K562 (cell line): Measurements from ENCODE around the gene TMEM203. TPM values are rescaled to one million over a fixed set of nuclear protein-coding genes. Genes with fewer than 3 reads are reported as not detected.

ENCODE experiments used
- ATAC-seq: fragments of 200-7000 bp; cut with Tn5 transposase; 3 replicates; pipeline ENCODE4 v1.9.1; 2020; ENCODE audit warnings: moderate library complexity
- BruUV-seq: library from RNA; stranded (reverse); fragments of 400-500 nt; replicated peaks from 2 replicates; lab custom pipeline; 2021; lab: Mats Ljungman, UMichigan
- CTCF ChIA-PET: fragments of 300-600 bp; formaldehyde crosslinking; extraction: SDS; loops from one replicate; lab custom pipeline; 2021; ENCODE audit warnings: low intra/inter-chr PET ratio; lab: Yijun Ruan, JAX
- POLR2A ChIA-PET: fragments of 300-600, 350-650 bp; sonication (Branson Sonifier 250); formaldehyde crosslinking; extraction: SDS; loops from one replicate; lab custom pipeline; 2021; ENCODE audit warnings: antibody characterized with exemption, inconsistent platforms; lab: Yijun Ruan, JAX
- DNase-seq, 4 experiments: peaks; one replicate each; pipeline versions ENCODE4 v3.0.0 to v3.0.0-alpha.2; 2011 to 2018; ENCODE audit warnings: low spot score in 3 of 4, mixed read lengths in 3 of 4; ENCODE audit errors: extremely low read depth in 1 of 4
- FAIRE-seq: peaks from 2 replicates; lab custom pipeline; 2011; peaks lifted over from hg19 to GRCh38; lab: Jason Lieb, UNC
- H2AFZ ChIP-seq: 2 replicates; pipeline ENCODE4 v1.6.0; 2011; ENCODE audit warnings: low read depth, low read length, control low read depth, inconsistent platforms
- H3K27ac ChIP-seq: fragments of 200-600 bp; 3 replicates; pipeline ENCODE4 v1.8.0; 2011; ENCODE audit warnings: low read depth, mild to moderate bottlenecking, control low read depth, inconsistent platforms, low read length, moderate library complexity, mixed read lengths; ENCODE audit errors: extremely low read depth
- H3K27me3 ChIP-seq, 2 experiments: fragments of 300-600 bp in 1 of 2; 2 replicates in 1 of 2; 3 replicates in 1 of 2; pipeline versions ENCODE4 v1.6.0 to v1.8.0; 2011; ENCODE audit warnings: inconsistent platforms in 2 of 2, low read length in 2 of 2, mild to moderate bottlenecking in 1 of 2, mixed read lengths in 1 of 2, moderate library complexity in 1 of 2; ENCODE audit not compliant: control insufficient read depth in 2 of 2, insufficient read depth in 2 of 2
- H3K36me3 ChIP-seq: fragments of 300-600 bp; 3 replicates; pipeline ENCODE4 v1.8.0; 2011; ENCODE audit warnings: mild to moderate bottlenecking, low read length, inconsistent platforms; ENCODE audit not compliant: control insufficient read depth, insufficient read depth
- H3K4me1 ChIP-seq, 2 experiments: fragments of 200-600 bp in 1 of 2; replicated peaks in 1 of 2; 2 replicates in 1 of 2; 3 replicates in 1 of 2; pipeline versions ENCODE4 v1.5.1 to v1.8.0; 2011; ENCODE audit warnings: inconsistent platforms in 2 of 2, low read length in 2 of 2, mild to moderate bottlenecking in 1 of 2, mixed read lengths in 1 of 2, moderate library complexity in 1 of 2; ENCODE audit not compliant: control insufficient read depth in 2 of 2, insufficient read depth in 2 of 2
- H3K4me2 ChIP-seq: 2 replicates; pipeline ENCODE4 v1.6.1; 2011; ENCODE audit warnings: low read length, control low read depth, inconsistent platforms, mixed read lengths; ENCODE audit not compliant: insufficient read depth
- H3K4me3 ChIP-seq: fragments of 200-600 bp; sonication (generic), shearing (Covaris generic); 2 replicates; pipeline ENCODE4 v1.5.1; 2016; ENCODE audit warnings: control low read depth, inconsistent platforms
- H3K79me2 ChIP-seq: fragments of 200-600 bp; 3 replicates; pipeline ENCODE4 v1.8.0; 2011; ENCODE audit warnings: low read length, inconsistent platforms; ENCODE audit not compliant: control insufficient read depth, insufficient read depth
- H3K9ac ChIP-seq, 2 experiments: 2 replicates each; pipeline versions ENCODE4 v1.6.0 to v1.6.1; 2011; ENCODE audit warnings: low read depth in 2 of 2, low read length in 2 of 2, control low read depth in 1 of 2, inconsistent platforms in 1 of 2, mild to moderate bottlenecking in 1 of 2, mixed read lengths in 1 of 2; ENCODE audit not compliant: insufficient read depth in 1 of 2
- H3K9me1 ChIP-seq: one replicate; pipeline ENCODE4 v1.6.0; 2011; ENCODE audit warnings: inconsistent platforms, mild to moderate bottlenecking, low read length, moderate library complexity; ENCODE audit not compliant: control insufficient read depth, insufficient read depth
- H3K9me3 ChIP-seq: replicated peaks from 2 replicates; pipeline ENCODE4 v1.5.1; 2011; ENCODE audit warnings: low read depth, low read length, inconsistent platforms; ENCODE audit not compliant: control insufficient read depth, insufficient read depth
- H4K20me1 ChIP-seq: replicated peaks from 2 replicates; pipeline ENCODE4 v1.6.1; 2011; ENCODE audit warnings: low read length, inconsistent platforms, mixed read lengths; ENCODE audit not compliant: control insufficient read depth, insufficient read depth
- ATF1 ChIP-seq, 2 experiments: fragments of 450-650 bp in 1 of 2; IDR thresholded peaks; 2 replicates each; pipeline ENCODE4 v1.6.1; 2016; ENCODE audit warnings: missing compliant biosample characterization in 1 of 2, missing genetic modification characterization in 1 of 2
- RBM34 ChIP-seq: fragments of 200-400 bp; formaldehyde crosslinking; IDR thresholded peaks from 2 replicates; pipeline ENCODE4 v1.6.1; 2018; ENCODE audit warnings: low read length, borderline replicate concordance; ENCODE audit not compliant: insufficient read depth
- RCOR1 ChIP-seq, 2 experiments: IDR thresholded peaks; 2 replicates each; pipeline ENCODE4 v1.6.1; 2012; ENCODE audit warnings: low read depth in 2 of 2, low read length in 2 of 2, borderline replicate concordance in 1 of 2, improper control_type of control experiment in 1 of 2
- SMAD4 ChIP-seq: fragments of 250-450 bp; sonication (Bioruptor Pico); conservative IDR thresholded peaks from 2 replicates; pipeline ENCODE4 v1.8.0; 2021; ENCODE audit warnings: inconsistent platforms, mild to moderate bottlenecking, moderate library complexity
- ZNF23 ChIP-seq: fragments of 250-450 bp; sonication (Bioruptor Pico); IDR thresholded peaks from 2 replicates; pipeline ENCODE4 v1.4.0; 2020; ENCODE audit warnings: mild to moderate bottlenecking
- ZNF263 ChIP-seq: sonication (generic); formaldehyde crosslinking; IDR thresholded peaks from 2 replicates; pipeline ENCODE4 v1.8.0; 2022; ENCODE audit warnings: mild to moderate bottlenecking, missing genetic modification reagents, borderline replicate concordance
- WGBS: fragments of 100-300 bp; shearing (Covaris generic); methylation state at CpG from one replicate; pipeline ENCODE4 v1.1.6; 2016; ENCODE audit warnings: low coverage, mixed read lengths; ENCODE audit not compliant: insufficient coverage; ENCODE audit errors: missing lambda C conversion rate; 5-methylcytosine and 5-hydroxymethylcytosine counted together
- in situ Hi-C: fragments of 300-500 bp; cut with MboI; formaldehyde crosslinking; loops from 4 replicates; pipeline ENCODE4 v1.15.0; 2018; ENCODE audit warnings: inconsistent platforms, mixed read lengths
- intact Hi-C: fragments of 100-400 bp; cut with micrococcal nuclease; formaldehyde crosslinking; loops from 2 replicates; pipeline ENCODE4 v1.14.2; 2022
- polyA plus RNA-seq, 8 experiments: library from polyadenylated mRNA; depleted of rRNA in 4 of 8; stranded (reverse) in 5 of 8; unstranded in 3 of 8; fragments of >200 nt; fragmentation: Nextera tagmentation in 2 of 8; fragmentation: Illumina TruSeq in 1 of 8; extraction: Ambion mirVana in 2 of 8; extraction: Trizol in 1 of 8; gene quantifications; 2 replicates each; pipeline versions ENCODE4 v1.2.1 to v1.2.3, GENCODE V29; 2011 to 2014; ENCODE audit warnings: inconsistent platforms in 1 of 8, missing spikeins in 1 of 8
- total RNA-seq, 7 experiments: library from RNA; depleted of rRNA in 6 of 7; stranded (reverse); fragments of >200 nt in 6 of 7; fragmentation: Illumina TruSeq in 2 of 7; extraction: Trizol in 2 of 7; gene quantifications; 2 replicates each; pipeline versions ENCODE4 v1.2.1 to v1.2.3, GENCODE V29; 2011 to 2021; ENCODE audit warnings: low replicate concordance in 1 of 7
- TF ChIP-seq, protein P1 (sequence below): sonication (generic); formaldehyde crosslinking; IDR thresholded peaks from 2 replicates; pipeline ENCODE4 v1.8.0; 2023; ENCODE audit warnings: mild to moderate bottlenecking, missing genetic modification reagents

TMEM203 gene
- total and polyA plus RNA-seq, 9 of the 15 experiments (the other 6 are each of a cell fraction or from before 2014, with no cell fraction given) = 8.8 to 59.5 (median 37.6) TPM

DNA sequence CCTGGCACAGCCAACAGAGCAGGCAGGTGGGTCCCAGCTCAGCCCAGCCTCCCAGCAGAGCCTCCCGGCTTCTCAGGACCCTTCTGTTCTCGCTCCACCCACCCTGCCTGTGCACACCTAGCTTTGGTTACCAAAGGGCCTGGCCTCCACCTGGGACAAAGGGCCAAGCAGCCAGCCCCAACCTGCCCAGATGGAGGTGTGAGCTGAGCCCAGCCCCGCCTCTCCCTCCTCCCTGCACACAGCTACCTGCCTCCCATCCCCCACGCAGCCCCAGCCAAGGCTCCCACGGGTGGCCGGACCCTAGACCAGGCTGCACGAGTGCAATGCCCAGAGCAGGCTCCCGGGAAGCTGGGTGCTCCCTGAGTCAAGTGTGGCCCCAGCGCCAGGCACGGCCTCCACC, 10.5 kb downstream of the TMEM203 start:
- Histone ChIP-seq H3K79me2 (peaks cover 49% of the 10 kb centered on the region), H3K27ac (no peak overlapping the region), H3K4me3 (no peak overlapping the region), H3K27me3 (no peaks in the 10 kb centered on the region), H3K4me2 (no peak overlapping the region), H3K9ac (peak overlapping the region in 1 of 2 experiments; percentile 57; a peak in 1 of 4 replicates), H3K9me3 (no peaks in the 10 kb centered on the region), H4K20me1 (peaks cover 5% of the 10 kb centered on the region), H3K9me1 (no peaks in the 10 kb centered on the region), H3K4me1 (peaks cover 17 to 98% of the 10 kb centered on the region in 2 experiments), H3K36me3 (peaks cover 35% of the 10 kb centered on the region; the same call in 1 of the 3 replicates), H2AFZ (no peak overlapping the region)
- FAIRE-seq = no peak
- WGBS = 78% methylated on average over 6 of the region's 10 CpGs
- intact Hi-C loops (no loop called here), in situ Hi-C loops (no loop called here)
- TF ChIP-seq, protein P1, sequence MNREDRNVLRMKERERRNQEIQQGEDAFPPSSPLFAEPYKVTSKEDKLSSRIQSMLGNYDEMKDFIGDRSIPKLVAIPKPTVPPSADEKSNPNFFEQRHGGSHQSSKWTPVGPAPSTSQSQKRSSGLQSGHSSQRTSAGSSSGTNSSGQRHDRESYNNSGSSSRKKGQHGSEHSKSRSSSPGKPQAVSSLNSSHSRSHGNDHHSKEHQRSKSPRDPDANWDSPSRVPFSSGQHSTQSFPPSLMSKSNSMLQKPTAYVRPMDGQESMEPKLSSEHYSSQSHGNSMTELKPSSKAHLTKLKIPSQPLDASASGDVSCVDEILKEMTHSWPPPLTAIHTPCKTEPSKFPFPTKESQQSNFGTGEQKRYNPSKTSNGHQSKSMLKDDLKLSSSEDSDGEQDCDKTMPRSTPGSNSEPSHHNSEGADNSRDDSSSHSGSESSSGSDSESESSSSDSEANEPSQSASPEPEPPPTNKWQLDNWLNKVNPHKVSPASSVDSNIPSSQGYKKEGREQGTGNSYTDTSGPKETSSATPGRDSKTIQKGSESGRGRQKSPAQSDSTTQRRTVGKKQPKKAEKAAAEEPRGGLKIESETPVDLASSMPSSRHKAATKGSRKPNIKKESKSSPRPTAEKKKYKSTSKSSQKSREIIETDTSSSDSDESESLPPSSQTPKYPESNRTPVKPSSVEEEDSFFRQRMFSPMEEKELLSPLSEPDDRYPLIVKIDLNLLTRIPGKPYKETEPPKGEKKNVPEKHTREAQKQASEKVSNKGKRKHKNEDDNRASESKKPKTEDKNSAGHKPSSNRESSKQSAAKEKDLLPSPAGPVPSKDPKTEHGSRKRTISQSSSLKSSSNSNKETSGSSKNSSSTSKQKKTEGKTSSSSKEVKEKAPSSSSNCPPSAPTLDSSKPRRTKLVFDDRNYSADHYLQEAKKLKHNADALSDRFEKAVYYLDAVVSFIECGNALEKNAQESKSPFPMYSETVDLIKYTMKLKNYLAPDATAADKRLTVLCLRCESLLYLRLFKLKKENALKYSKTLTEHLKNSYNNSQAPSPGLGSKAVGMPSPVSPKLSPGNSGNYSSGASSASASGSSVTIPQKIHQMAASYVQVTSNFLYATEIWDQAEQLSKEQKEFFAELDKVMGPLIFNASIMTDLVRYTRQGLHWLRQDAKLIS (CRISPR knock-in tag) = no peak
- TF ChIP-seq ATF1 (CRISPR knock-in tag; IDR thresholded peaks at IDR 0.05) (no peak), ATF1 (tag; IDR thresholded peaks at IDR 0.05) (no peak), RBM34 (no peak), SMAD4 (CRISPR knock-in tag) (no peak), ZNF263 (peak; percentile 33; the same call in 1 of the 2 replicates), RCOR1 (IDR thresholded peaks at IDR 0.05; ENCODE audit: borderline replicate concordance in 1 of 2, low read depth in 2 of 2, low read length in 2 of 2) (no peak), ZNF23 (CRISPR knock-in tag) (no peak)
- no peak for DNase-seq
- BruUV-seq = no TSS peak
- ChIA-PET POLR2A (interaction anchor here (0.6 to 1.6 kb wide), 6 partner anchors 10 to 128 kb away, joined by 3 to 9 read pairs (median 6); partner anchors contain the start of genes RNF208 and TUBB4B), CTCF (no interaction called here)
- ATAC-seq = no peak
